ENCODE results near the gene SCAMP4. TPM values are rescaled to one million over a fixed set of nuclear protein-coding genes. Genes with fewer than 3 reads are reported as not detected.
A peak's percentile ranks its signal among the peaks of the same experiment; 100 is the strongest.

SCAMP4 gene
- total and polyA plus RNA-seq, 2 of the 13 experiments (the other 11 are each of a cell fraction or from before 2014, with no cell fraction given) = 10.7 to 13.7 TPM

- peak; percentile 75 for TF ChIP-seq ZMYM4 (CRISPR knock-in tag; IDR thresholded peaks at IDR 0.05)
- no peak for TF ChIP-seq LCORL (IDR thresholded peaks at IDR 0.05)
- TF ChIP-seq LCORL (CRISPR knock-in tag; IDR thresholded peaks at IDR 0.05) = peak; percentile 93
- TF ChIP-seq POLR2G (IDR thresholded peaks at IDR 0.05; ENCODE audit: low read depth, low read length) = peak; percentile 39; the same call in 1 of the 2 replicates
- TF ChIP-seq NFIB (CRISPR knock-in tag; IDR thresholded peaks at IDR 0.05; ENCODE audit: borderline replicate concordance) = no peak
- peak; percentile 25; the same call in 1 of the 2 replicates for TF ChIP-seq ARID3A (IDR thresholded peaks at IDR 0.05; ENCODE audit: low read depth, low read length)
- TF ChIP-seq NCOA2 (CRISPR knock-in tag; IDR thresholded peaks at IDR 0.05) = peak; percentile 65
- no peak for TF ChIP-seq HBP1 (CRISPR knock-in tag; IDR thresholded peaks at IDR 0.05; ENCODE audit: low read depth)
- 0 out of 2 replicates have a peak, but pooled peaks have one; percentile 37 for TF ChIP-seq ZNF619 (CRISPR knock-in tag; IDR thresholded peaks at IDR 0.05)
- TF ChIP-seq IRF2 (CRISPR knock-in tag; IDR thresholded peaks at IDR 0.05) = peak; percentile 72; the same call in 1 of the 2 replicates
- TF ChIP-seq ZBTB49 (CRISPR knock-in tag; IDR thresholded peaks at IDR 0.05; ENCODE audit: borderline replicate concordance) = no peak
- TF ChIP-seq KDM3A (CRISPR knock-in tag; IDR thresholded peaks at IDR 0.05; ENCODE audit: low read depth) = peak; percentile 51; the same call in 1 of the 2 replicates
- TF ChIP-seq ZNF766 (CRISPR knock-in tag; IDR thresholded peaks at IDR 0.05; ENCODE audit: borderline replicate concordance) = 0 out of 2 replicates have a peak, but pooled peaks have one; percentile 30
- peak; percentile 21; the same call in 1 of the 2 replicates for TF ChIP-seq ZKSCAN8 (CRISPR knock-in tag; IDR thresholded peaks at IDR 0.05; ENCODE audit: borderline replicate concordance)
- peak; percentile 44; the same call in 1 of the 2 replicates for TF ChIP-seq ZNF563 (CRISPR knock-in tag; IDR thresholded peaks at IDR 0.05)
- TF ChIP-seq HMG20B (CRISPR knock-in tag; conservative IDR thresholded peaks at IDR 0.05) = no peak; the same call in 1 of the 2 replicates
- TF ChIP-seq XRCC5 (optimal IDR thresholded peaks at IDR 0.05; ENCODE audit: low read length) = peak; percentile 52
- TF ChIP-seq ZNF432 (CRISPR knock-in tag; IDR thresholded peaks at IDR 0.05; ENCODE audit: borderline replicate concordance) = no peak
- TF ChIP-seq ZNF557 (CRISPR knock-in tag; IDR thresholded peaks at IDR 0.05) = no peak
- no peak for TF ChIP-seq HOXA9 (CRISPR knock-in tag; IDR thresholded peaks at IDR 0.05; ENCODE audit: borderline replicate concordance)
- TF ChIP-seq ARHGAP35 (CRISPR knock-in tag; IDR thresholded peaks at IDR 0.05; ENCODE audit: borderline replicate concordance) = no peak
- no peak for TF ChIP-seq ELK4 (CRISPR knock-in tag; IDR thresholded peaks at IDR 0.05; ENCODE audit: borderline replicate concordance)
- TF ChIP-seq ZNF839 (CRISPR knock-in tag; IDR thresholded peaks at IDR 0.05; ENCODE audit: borderline replicate concordance) = 0 out of 2 replicates have a peak, but pooled peaks have one; percentile 37
Observed at GRCh38 chr19:1871140-1871597, 34.0 kb upstream of the SCAMP4 start (continued).

Measured in HepG2 (cell line).